K562 (cell line): ENCODE data around the gene C16orf96. TPM values are rescaled to one million over a fixed set of nuclear protein-coding genes. Genes with fewer than 3 reads are reported as not detected.

Experiments
- BRD4 ChIP-seq: fragments of 200-600 bp; sonication (generic); IDR thresholded peaks from 2 replicates; pipeline ENCODE4 v1.6.1; 2017; ENCODE audit warnings: inconsistent platforms
- CEBPB ChIP-seq: fragments of 450-650 bp; IDR thresholded peaks from 2 replicates; pipeline ENCODE4 v1.6.1; 2016; ENCODE audit warnings: missing genetic modification characterization, missing compliant biosample characterization
- CHD1 ChIP-seq: fragments of 200-600 bp; sonication (generic); IDR thresholded peaks from one replicate; pipeline ENCODE4 v1.6.1; 2012; ENCODE audit warnings: mild to moderate bottlenecking, moderate library complexity, low read length, inconsistent platforms
- EGR1 ChIP-seq: fragments of 450-650 bp; conservative IDR thresholded peaks from 2 replicates; pipeline ENCODE4 v1.6.1; 2017; ENCODE audit warnings: mild to moderate bottlenecking
- ELF4 ChIP-seq: fragments of 450-650 bp; formaldehyde crosslinking; IDR thresholded peaks from 2 replicates; pipeline ENCODE4 v1.4.0; 2022; ENCODE audit warnings: missing genetic modification characterization
- ETS2 ChIP-seq: IDR thresholded peaks from 2 replicates; pipeline ENCODE4 v1.6.1; 2016; ENCODE audit warnings: borderline replicate concordance, missing genetic modification characterization, mild to moderate bottlenecking, moderate library complexity, missing compliant biosample characterization; ENCODE audit not compliant: poor library complexity, severe bottlenecking
- FIP1L1 ChIP-seq: fragments of 200-400 bp; formaldehyde crosslinking; IDR thresholded peaks from 2 replicates; pipeline ENCODE4 v1.6.1; 2018; ENCODE audit warnings: mild to moderate bottlenecking, low read depth, low read length; ENCODE audit not compliant: poor library complexity, severe bottlenecking
- JUND ChIP-seq, 2 experiments: IDR thresholded peaks; 2 replicates in 1 of 2; 3 replicates in 1 of 2; pipeline ENCODE4 v1.6.1; 2011; ENCODE audit warnings: borderline replicate concordance in 2 of 2, low read depth in 2 of 2, low read length in 2 of 2, improper control_type of control experiment in 1 of 2, missing biosample characterization in 1 of 2, missing genetic modification characterization in 1 of 2, missing genetic modification reagents in 1 of 2
- NFATC3 ChIP-seq: fragments of 450-650 bp; IDR thresholded peaks from 2 replicates; pipeline ENCODE4 v1.6.1; 2017; ENCODE audit warnings: mild to moderate bottlenecking
- NFE2 ChIP-seq: IDR thresholded peaks from 2 replicates; pipeline ENCODE4 v1.6.1; 2014; ENCODE audit warnings: antibody characterized with exemption, low read depth
- PHB ChIP-seq: fragments of 250-450 bp; sonication (Bioruptor Pico); IDR thresholded peaks from 2 replicates; pipeline ENCODE4 v1.5.0; 2021
- PHF20 ChIP-seq: fragments of 450-650 bp; IDR thresholded peaks from 2 replicates; pipeline ENCODE4 v1.6.1; 2018; ENCODE audit not compliant: partially characterized antibody
- PHF21A ChIP-seq: fragments of 450-650 bp; IDR thresholded peaks from 2 replicates; pipeline ENCODE4 v1.6.1; 2017; ENCODE audit warnings: low read depth, borderline replicate concordance
- SAFB2 ChIP-seq: fragments of 200-400 bp; formaldehyde crosslinking; IDR thresholded peaks from 2 replicates; pipeline ENCODE4 v1.6.1; 2018; ENCODE audit warnings: borderline replicate concordance, low read length, low read depth, moderate library complexity; ENCODE audit not compliant: severe bottlenecking
- SIRT6 ChIP-seq: IDR thresholded peaks from one replicate; pipeline ENCODE4 v1.6.1; 2012; ENCODE audit warnings: low read depth, mild to moderate bottlenecking, control low read depth, inconsistent platforms, low read length, moderate library complexity
- SNRNP70 ChIP-seq: fragments of 200-400 bp; formaldehyde crosslinking; optimal IDR thresholded peaks from 2 replicates; pipeline ENCODE3; 2017; ENCODE audit warnings: low read depth, low read length
- TCF7 ChIP-seq: sonication (generic); IDR thresholded peaks from 2 replicates; pipeline ENCODE4 v1.6.1; 2016; ENCODE audit warnings: antibody characterized with exemption, borderline replicate concordance
- TEAD1 ChIP-seq, 2 experiments: fragments of 450-650 bp in 1 of 2; sonication (generic) in 1 of 2; formaldehyde crosslinking; IDR thresholded peaks; 2 replicates each; pipeline versions ENCODE4 v1.4.0 to v1.8.0; 2020 to 2022; ENCODE audit warnings: mild to moderate bottlenecking in 2 of 2, missing genetic modification reagents in 1 of 2
- TEAD4 ChIP-seq, 2 experiments: sonication (generic) in 1 of 2; formaldehyde crosslinking in 1 of 2; IDR thresholded peaks; 2 replicates each; pipeline versions ENCODE4 v1.6.1 to v1.8.0; 2012 to 2022; ENCODE audit warnings: borderline replicate concordance in 1 of 2, inconsistent platforms in 1 of 2, low read length in 1 of 2, mild to moderate bottlenecking in 1 of 2, missing genetic modification reagents in 1 of 2
- ZFP30 ChIP-seq: fragments of 250-450 bp; sonication (Bioruptor Pico); IDR thresholded peaks from 2 replicates; pipeline ENCODE4 v1.8.0; 2022; ENCODE audit warnings: moderate library complexity, mild to moderate bottlenecking, inconsistent platforms, borderline replicate concordance
- ZFPM2 ChIP-seq: fragments of 250-450 bp; sonication (Bioruptor Pico); IDR thresholded peaks from 2 replicates; pipeline ENCODE4 v1.5.1; 2022; ENCODE audit warnings: mild to moderate bottlenecking
- ZKSCAN8 ChIP-seq: fragments of 200-800 bp; sonication (Bioruptor generic); IDR thresholded peaks from 2 replicates; pipeline ENCODE4 v1.6.1; 2016; ENCODE audit warnings: missing genetic modification characterization, missing compliant biosample characterization
- ZNF143 ChIP-seq: sonication (generic); formaldehyde crosslinking; IDR thresholded peaks from 2 replicates; pipeline ENCODE4 v1.9.0; 2022; ENCODE audit warnings: mild to moderate bottlenecking, missing genetic modification reagents
- ZNF263 ChIP-seq: sonication (generic); formaldehyde crosslinking; IDR thresholded peaks from 2 replicates; pipeline ENCODE4 v1.8.0; 2022; ENCODE audit warnings: mild to moderate bottlenecking, missing genetic modification reagents, borderline replicate concordance
- ZNF324 ChIP-seq: fragments of 250-450 bp; sonication (Bioruptor Pico); IDR thresholded peaks from 2 replicates; pipeline ENCODE4 v1.4.0; 2020; ENCODE audit warnings: mild to moderate bottlenecking
- polyA plus RNA-seq, 8 experiments: library from polyadenylated mRNA; depleted of rRNA in 4 of 8; stranded (reverse) in 5 of 8; unstranded in 3 of 8; fragments of >200 nt; fragmentation: Nextera tagmentation in 2 of 8; fragmentation: Illumina TruSeq in 1 of 8; extraction: Ambion mirVana in 2 of 8; extraction: Trizol in 1 of 8; gene quantifications; 2 replicates each; pipeline versions ENCODE4 v1.2.1 to v1.2.3, GENCODE V29; 2011 to 2014; ENCODE audit warnings: inconsistent platforms in 1 of 8, missing spikeins in 1 of 8
- total RNA-seq, 7 experiments: library from RNA; depleted of rRNA in 6 of 7; stranded (reverse); fragments of >200 nt in 6 of 7; fragmentation: Illumina TruSeq in 2 of 7; extraction: Trizol in 2 of 7; gene quantifications; 2 replicates each; pipeline versions ENCODE4 v1.2.1 to v1.2.3, GENCODE V29; 2011 to 2021; ENCODE audit warnings: low replicate concordance in 1 of 7
- TF ChIP-seq, protein P1 (sequence below), 2 experiments: fragments of 250-450 bp in 1 of 2; fragments of 450-650 bp in 1 of 2; sonication (Bioruptor Pico) in 1 of 2; IDR thresholded peaks; 2 replicates each; pipeline versions ENCODE4 v1.6.1 to v1.8.0; 2016 to 2021; ENCODE audit warnings: mild to moderate bottlenecking in 2 of 2, moderate library complexity in 2 of 2, missing compliant biosample characterization in 1 of 2, missing genetic modification characterization in 1 of 2
- TF ChIP-seq, protein P2 (sequence below), 3 experiments: fragments of 200-800 bp in 1 of 3; sonication (Bioruptor generic) in 1 of 3; sonication (generic) in 1 of 3; formaldehyde crosslinking in 1 of 3; IDR thresholded peaks; 2 replicates each; pipeline versions ENCODE4 v1.6.1 to v1.8.0; 2016 to 2022; ENCODE audit warnings: mild to moderate bottlenecking in 2 of 3, missing compliant biosample characterization in 2 of 3, missing genetic modification characterization in 2 of 3, missing genetic modification reagents in 1 of 3

C16orf96 gene
- total and polyA plus RNA-seq, 9 of the 15 experiments (the other 6 are each of a cell fraction or from before 2014, with no cell fraction given) = not detected

DNA sequence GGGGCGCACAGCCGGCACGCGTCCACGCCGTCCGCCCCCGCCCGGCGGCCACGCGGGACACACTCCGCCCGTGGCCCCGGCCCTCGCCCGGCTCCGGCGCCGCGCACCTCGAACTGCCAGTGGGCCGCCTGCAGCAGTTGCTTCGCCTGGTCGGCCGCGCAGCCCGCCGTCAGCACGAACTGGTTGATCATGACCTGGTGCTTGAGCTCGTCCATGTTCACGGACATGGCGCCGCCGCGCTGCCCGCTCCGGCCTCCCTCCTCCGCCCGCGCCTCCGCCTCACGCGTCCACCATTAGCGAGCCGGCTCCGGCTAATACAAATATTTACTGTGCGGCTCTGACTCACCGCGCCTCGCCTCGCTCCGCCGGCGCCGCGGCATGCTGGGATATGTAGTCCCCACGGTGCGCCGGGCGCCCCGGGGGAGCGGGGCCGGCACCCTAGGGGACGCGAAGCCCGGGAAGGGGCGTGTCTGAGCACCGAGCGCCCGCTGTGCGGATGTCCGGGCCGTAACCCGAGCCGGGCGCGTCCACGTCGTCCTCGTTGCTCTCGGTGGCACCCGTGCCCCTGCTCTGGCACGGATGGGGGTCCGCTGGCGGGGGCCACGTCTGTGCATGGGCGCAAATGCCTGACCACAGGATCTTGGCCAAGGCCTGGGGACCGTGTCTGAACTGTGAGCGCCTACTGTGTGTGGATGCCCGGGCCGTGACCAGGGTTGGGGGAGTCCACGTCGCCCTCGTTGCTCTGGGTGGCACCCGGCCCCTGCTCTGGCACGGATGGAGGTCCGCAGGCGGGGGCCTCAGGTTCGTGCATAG lies 58.6 kb downstream of the C16orf96 start, which contains the start of gene UBALD1 (continued):
- TF ChIP-seq JUND (IDR thresholded peaks at IDR 0.05; ENCODE audit: borderline replicate concordance, low read depth, low read length) (peak; percentile 97), JUND (tag; IDR thresholded peaks at IDR 0.05; ENCODE audit: borderline replicate concordance, low read depth, low read length) (peak; percentile 92; the same call in 1 of the 3 replicates), PHF20 (no peak), TEAD1 (CRISPR knock-in tag; IDR thresholded peaks at IDR 0.05) (peak in 1 of 2 experiments; percentile 88; a peak in 1 of 4 replicates), ELF4 (no peak), PHF21A (no peak), ZKSCAN8 (no peak), ZFP30 (CRISPR knock-in tag) (no peak), NFE2 (0 out of 2 replicates have a peak, but pooled peaks have one; percentile 9), BRD4 (peak; percentile 62), ETS2 (no peak), CHD1 (peak; percentile 90), SIRT6 (no peak), ZFPM2 (CRISPR knock-in tag) (no peak), SNRNP70 (no peak), TCF7 (no peak), ZNF143 (CRISPR knock-in tag) (peak; percentile 95), EGR1 (peak; percentile 64), ZNF263 (CRISPR knock-in tag) (peak; percentile 55), CEBPB (tag) (no peak), FIP1L1 (peak; percentile 88), TEAD4 (IDR thresholded peaks at IDR 0.05; ENCODE audit: low read length) (no peak; the same call in 1 of the 2 replicates), TEAD4 (CRISPR knock-in tag; IDR thresholded peaks at IDR 0.05; ENCODE audit: borderline replicate concordance) (no peak), SAFB2 (no peak), PHB (no peak), ZNF324 (no peak), NFATC3 (no peak)
- TF ChIP-seq, protein P1, sequence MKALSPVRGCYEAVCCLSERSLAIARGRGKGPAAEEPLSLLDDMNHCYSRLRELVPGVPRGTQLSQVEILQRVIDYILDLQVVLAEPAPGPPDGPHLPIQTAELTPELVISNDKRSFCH (CRISPR knock-in tag; IDR thresholded peaks at IDR 0.05) = no peak
- TF ChIP-seq, protein P1 (tag; IDR thresholded peaks at IDR 0.05) = no peak; the same call in 1 of the 2 replicates
- TF ChIP-seq, protein P2, sequence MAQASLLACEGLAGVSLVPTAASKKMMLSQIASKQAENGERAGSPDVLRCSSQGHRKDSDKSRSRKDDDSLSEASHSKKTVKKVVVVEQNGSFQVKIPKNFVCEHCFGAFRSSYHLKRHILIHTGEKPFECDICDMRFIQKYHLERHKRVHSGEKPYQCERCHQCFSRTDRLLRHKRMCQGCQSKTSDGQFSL (CRISPR knock-in tag; IDR thresholded peaks at IDR 0.05) = peak; percentile 81
- TF ChIP-seq, protein P2 (tag; IDR thresholded peaks at IDR 0.05) = no peak
